ENCODE data around the gene ARSG. TPM values are rescaled to one million over a fixed set of nuclear protein-coding genes. Genes with fewer than 3 reads are reported as not detected.

ARSG gene
- total RNA-seq, 4 donors from 2014 or later, result 2.2 to 5.5 (median 3.5) TPM

DNA sequence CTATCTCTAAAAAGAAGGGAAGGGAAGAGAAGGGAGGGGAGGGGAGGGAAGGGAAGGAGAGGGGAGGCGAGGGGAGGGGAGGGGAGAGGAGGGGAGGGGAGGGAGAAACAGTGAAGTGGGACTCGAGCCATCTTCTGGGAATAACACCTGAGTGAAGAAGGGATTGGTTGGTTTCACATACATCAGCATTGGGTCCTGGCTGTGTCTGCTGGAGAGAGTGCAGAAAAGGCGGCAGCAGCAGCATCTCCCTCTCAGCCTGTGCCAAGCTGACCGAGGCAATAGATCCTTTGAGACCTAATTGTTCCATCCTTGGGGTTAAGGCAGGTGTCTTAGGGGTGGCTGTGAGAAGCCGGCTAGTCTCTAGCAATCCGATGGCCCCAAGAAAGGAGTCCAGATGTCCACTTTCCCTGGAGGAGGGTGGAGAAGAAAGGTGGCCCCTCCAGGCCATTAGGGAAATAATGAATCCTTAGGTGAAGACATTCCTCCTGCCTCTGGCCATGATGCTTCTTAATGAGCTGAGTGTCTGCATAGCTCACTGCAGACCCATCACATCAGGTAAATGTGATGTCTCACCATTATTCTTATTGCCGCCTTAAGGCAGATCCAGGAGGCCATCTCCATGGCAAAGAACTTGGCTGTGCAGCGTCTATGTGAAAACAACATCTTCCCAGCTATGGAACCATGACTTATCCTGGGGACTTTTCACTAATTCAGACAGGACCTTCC is 94.4 kb downstream of the ARSG start:
- H3K4me3 ChIP-seq, result no peak overlapping the region
- no peaks in the 10 kb centered on the region for H3K36me3 ChIP-seq
- no peaks in the 10 kb centered on the region for H3K27me3 ChIP-seq
- H3K27ac ChIP-seq, result peak overlapping the region in 2 of 4 donors; percentile 48 to 53
- peaks cover 0 to 24% (median 3%) of the 10 kb centered on the region in 3 donors for H3K4me1 ChIP-seq
- no peak for TF ChIP-seq POLR2A (IDR thresholded peaks at IDR 0.05)
- TF ChIP-seq EP300 (IDR thresholded peaks at IDR 0.05), result no peak
- TF ChIP-seq POLR2AphosphoS5 (IDR thresholded peaks at IDR 0.05), result no peak
- TF ChIP-seq, protein P1, sequence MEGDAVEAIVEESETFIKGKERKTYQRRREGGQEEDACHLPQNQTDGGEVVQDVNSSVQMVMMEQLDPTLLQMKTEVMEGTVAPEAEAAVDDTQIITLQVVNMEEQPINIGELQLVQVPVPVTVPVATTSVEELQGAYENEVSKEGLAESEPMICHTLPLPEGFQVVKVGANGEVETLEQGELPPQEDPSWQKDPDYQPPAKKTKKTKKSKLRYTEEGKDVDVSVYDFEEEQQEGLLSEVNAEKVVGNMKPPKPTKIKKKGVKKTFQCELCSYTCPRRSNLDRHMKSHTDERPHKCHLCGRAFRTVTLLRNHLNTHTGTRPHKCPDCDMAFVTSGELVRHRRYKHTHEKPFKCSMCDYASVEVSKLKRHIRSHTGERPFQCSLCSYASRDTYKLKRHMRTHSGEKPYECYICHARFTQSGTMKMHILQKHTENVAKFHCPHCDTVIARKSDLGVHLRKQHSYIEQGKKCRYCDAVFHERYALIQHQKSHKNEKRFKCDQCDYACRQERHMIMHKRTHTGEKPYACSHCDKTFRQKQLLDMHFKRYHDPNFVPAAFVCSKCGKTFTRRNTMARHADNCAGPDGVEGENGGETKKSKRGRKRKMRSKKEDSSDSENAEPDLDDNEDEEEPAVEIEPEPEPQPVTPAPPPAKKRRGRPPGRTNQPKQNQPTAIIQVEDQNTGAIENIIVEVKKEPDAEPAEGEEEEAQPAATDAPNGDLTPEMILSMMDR (IDR thresholded peaks at IDR 0.05), result no peak
- no peak for ATAC-seq
- H3K9me3 ChIP-seq, result no peaks in the 10 kb centered on the region
- WGBS, 2 donors (ENCODE audit: low coverage in 1 of 2), result 81 to 87% methylated on average over 2 to 5 of the region's 8 CpGs

DNA sequence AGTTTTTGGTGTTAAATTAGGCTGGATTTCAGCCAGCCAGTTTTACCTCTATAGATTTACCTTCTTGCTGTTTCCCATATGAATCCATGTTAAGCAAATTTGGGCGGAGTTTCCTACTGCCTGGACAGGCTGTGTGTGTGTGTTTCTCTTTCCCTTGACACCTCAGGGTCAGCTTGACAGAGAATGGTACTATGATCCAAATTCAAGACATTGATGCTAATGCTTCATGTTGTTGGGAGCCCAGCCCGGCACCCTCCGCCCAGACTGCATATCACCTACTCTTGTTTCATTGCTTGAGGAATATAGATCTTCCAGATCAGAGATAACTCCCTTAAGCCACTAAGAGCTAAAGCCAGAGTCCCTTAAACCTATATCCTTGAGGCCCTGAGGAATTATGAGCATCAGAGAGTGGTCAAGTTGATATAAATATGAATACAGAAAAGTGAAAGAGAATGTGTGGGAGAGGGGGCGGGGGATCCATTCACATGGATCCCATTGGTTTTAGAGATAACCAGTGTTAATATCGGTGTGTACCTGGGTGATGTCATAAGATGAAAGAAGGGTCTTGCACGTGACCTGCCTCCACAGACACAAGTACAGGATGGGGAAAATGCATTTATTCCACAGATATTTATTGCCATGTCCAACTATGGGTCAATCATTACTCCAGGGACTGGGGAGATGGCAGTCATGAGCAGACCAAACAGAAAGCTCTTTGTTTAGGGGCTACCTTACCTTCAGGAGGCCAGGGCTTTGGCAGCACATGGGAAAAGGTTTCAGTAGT is 96.3 kb downstream of the ARSG start:
- Histone ChIP-seq H3K4me3 (no peak overlapping the region), H3K4me1 (peaks cover 0 to 24% (median 3%) of the 10 kb centered on the region in 3 donors), H3K9me3 (no peaks in the 10 kb centered on the region), H3K36me3 (no peaks in the 10 kb centered on the region), H3K27me3 (no peaks in the 10 kb centered on the region), H3K27ac (no peak overlapping the region)
- no peak for TF ChIP-seq POLR2A (IDR thresholded peaks at IDR 0.05)
- no peak for TF ChIP-seq EP300 (IDR thresholded peaks at IDR 0.05)
- TF ChIP-seq POLR2AphosphoS5 (IDR thresholded peaks at IDR 0.05), result no peak
- TF ChIP-seq, protein P1 (IDR thresholded peaks at IDR 0.05), result no peak
- 85 to 93% methylated on average over 3 to 5 of the region's 6 CpGs for WGBS, 2 donors (ENCODE audit: low coverage in 1 of 2)
- no peak for ATAC-seq

DNA sequence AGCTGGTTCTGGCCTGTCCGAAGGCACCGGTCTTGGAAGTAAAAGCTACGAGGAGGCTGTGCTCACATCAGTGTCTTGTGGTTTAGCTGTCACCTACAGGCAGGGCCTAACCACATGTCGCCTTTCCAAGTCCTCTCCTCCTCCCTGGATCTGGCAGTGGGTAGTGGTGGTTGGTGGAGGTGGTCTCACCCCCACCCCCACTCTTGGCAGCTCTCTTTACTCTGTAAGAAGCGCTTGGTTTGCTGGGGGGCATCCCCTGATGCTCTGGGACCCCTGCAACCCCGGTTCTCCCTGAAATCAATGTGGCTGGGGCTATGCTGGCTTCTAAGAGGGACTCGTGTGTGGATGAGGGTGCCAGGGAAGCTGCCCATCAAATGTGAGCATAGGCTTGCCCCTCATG is 97.7 kb downstream of the ARSG start:
- Histone ChIP-seq H3K4me3 (no peak overlapping the region), H3K9me3 (no peaks in the 10 kb centered on the region), H3K27me3 (no peaks in the 10 kb centered on the region), H3K4me1 (peaks cover 0 to 16% (median 2%) of the 10 kb centered on the region in 3 donors), H3K36me3 (no peaks in the 10 kb centered on the region), H3K27ac (no peak overlapping the region)
- ATAC-seq, result no peak
- 50 to 87% methylated on average over 2 to 5 of the region's 7 CpGs for WGBS, 2 donors (ENCODE audit: low coverage in 1 of 2)
- TF ChIP-seq POLR2AphosphoS5 (IDR thresholded peaks at IDR 0.05) (no peak), POLR2A (IDR thresholded peaks at IDR 0.05) (no peak), EP300 (IDR thresholded peaks at IDR 0.05) (no peak)
- TF ChIP-seq, protein P1 (IDR thresholded peaks at IDR 0.05), result no peak

DNA sequence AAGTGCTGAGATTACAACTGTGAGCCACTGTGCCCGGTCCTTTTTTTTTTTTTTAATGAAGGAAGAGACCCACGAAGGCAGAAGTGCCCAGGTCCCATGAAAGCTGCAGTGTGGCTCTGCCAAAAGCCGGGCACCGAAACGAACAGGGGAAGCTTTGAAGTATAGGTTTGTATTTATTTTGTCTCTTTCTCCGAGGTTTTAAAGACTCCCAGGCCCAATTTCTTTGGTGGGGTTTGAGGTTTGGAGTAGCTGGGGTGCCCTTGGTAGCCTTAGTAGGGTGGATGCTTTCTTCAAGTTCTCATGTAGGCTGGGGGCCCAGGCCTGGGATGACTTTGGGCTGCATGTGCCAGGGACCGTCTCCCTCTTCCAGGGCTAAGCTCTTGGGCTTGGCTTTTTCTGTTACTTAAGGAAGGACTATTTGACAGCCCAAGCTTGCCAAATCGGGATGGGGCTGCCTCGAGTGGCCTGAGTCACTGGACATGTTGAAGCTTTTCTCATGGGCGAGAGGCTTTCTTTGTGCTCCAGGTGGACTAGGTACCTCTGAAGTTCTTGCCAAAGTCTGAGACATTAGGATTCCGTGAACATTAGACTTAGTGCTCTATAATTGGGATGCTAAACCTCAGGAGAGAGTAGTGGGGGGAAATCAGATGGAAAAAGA is 99.7 kb downstream of the ARSG start:
- no peaks in the 10 kb centered on the region for H3K27me3 ChIP-seq
- H3K36me3 ChIP-seq, result peaks cover 0 to 7% of the 10 kb centered on the region in 2 donors
- peaks cover 0 to 6% (median 0%) of the 10 kb centered on the region in 3 donors for H3K4me1 ChIP-seq
- peak overlapping the region in 1 of 4 donors; percentile 66 for H3K27ac ChIP-seq
- H3K9me3 ChIP-seq, result peaks cover 0 to 17% (median 0%) of the 10 kb centered on the region in 3 donors
- TF ChIP-seq, protein P1 (IDR thresholded peaks at IDR 0.05), result no peak
- no peak for TF ChIP-seq POLR2A (IDR thresholded peaks at IDR 0.05)
- no peak for TF ChIP-seq POLR2AphosphoS5 (IDR thresholded peaks at IDR 0.05)
- TF ChIP-seq EP300 (IDR thresholded peaks at IDR 0.05), result no peak
- 40 to 48% methylated on average over 1 to 3 of the region's 11 CpGs for WGBS, 2 donors (ENCODE audit: low coverage in 1 of 2)
- ATAC-seq, result peak; percentile 70
- no peak overlapping the region for H3K4me3 ChIP-seq

Data from gastroesophageal sphincter (tissue), 4 donors.